Activated naive CD4-positive, alpha-beta T cell treated with anti-CD3 and anti-CD28 coated beads, Interleukin-2, amount 50 U/mL, for 72 hours (primary cell): ENCODE data around the gene NT5C3B. TPM values are rescaled to one million over a fixed set of nuclear protein-coding genes. Genes with fewer than 3 reads are reported as not detected.

Experiments
- ATAC-seq, 2 donors: fragments of 150-1000 bp; cut with Tn5 transposase; 2 replicates each; pipeline ENCODE4 v1.10.0; 2021; ENCODE audit warnings: mild to moderate bottlenecking in 2 of 2, moderate library complexity in 2 of 2
- DNase-seq, 2 donors: peaks; one replicate each; pipeline ENCODE4 v3.0.0; 2021 to 2022; ENCODE audit warnings: low spot score in 2 of 2
- H3K27ac Mint-ChIP-seq, 2 donors: one replicate each; pipeline ENCODE4 v1.8.0; 2022; ENCODE audit warnings: mild to moderate bottlenecking in 2 of 2, mixed read lengths in 2 of 2
- H3K36me3 Mint-ChIP-seq, 2 donors: one replicate each; pipeline ENCODE4 v1.8.0; 2022; ENCODE audit warnings: mixed read lengths in 2 of 2
- H3K9me3 Mint-ChIP-seq, 2 donors: one replicate each; pipeline ENCODE4 v1.8.0; 2022; ENCODE audit warnings: mixed read lengths in 2 of 2
- total RNA-seq, 2 donors: library from RNA; stranded (reverse); gene quantifications; one replicate each; pipeline ENCODE4 v1.2.3, GENCODE V29; 2022

The NT5C3B gene
- total RNA-seq, 2 donors from 2014 or later, result 52.4 to 62.1 TPM

- H3K9me3 Mint-ChIP-seq, result no peaks in the 10 kb centered on the region
- no peak overlapping the region for H3K27ac Mint-ChIP-seq
Observed at GRCh38 chr17:41800601-41801373, 35.2 kb downstream of the NT5C3B start.

GRCh38 chr17:41799366-41799765 lies 36.7 kb downstream of the NT5C3B start:
- no peak for ATAC-seq
- Mint-ChIP-seq H3K9me3 (no peaks in the 10 kb centered on the region), H3K27ac (no peak overlapping the region), H3K36me3 (no peaks in the 10 kb centered on the region)
- no peak for DNase-seq

More at GRCh38 chr17:41800601-41801373, 35.2 kb downstream of the NT5C3B start:
- ATAC-seq (peak in 1 of 2 donors; percentile 31), DNase-seq (no peak)
- no peaks in the 10 kb centered on the region for H3K36me3 Mint-ChIP-seq

GRCh38 chr17:41797377-41797776 lies 38.7 kb downstream of the NT5C3B start:
- H3K9me3 Mint-ChIP-seq, result no peaks in the 10 kb centered on the region
- ATAC-seq (no peak), DNase-seq (no peak)
- H3K36me3 Mint-ChIP-seq, result no peaks in the 10 kb centered on the region
- H3K27ac Mint-ChIP-seq, result no peak overlapping the region

GRCh38 chr17:41796121-41796895 lies 39.7 kb downstream of the NT5C3B start:
- no peak for ATAC-seq
- Mint-ChIP-seq H3K36me3 (no peaks in the 10 kb centered on the region), H3K27ac (no peak overlapping the region), H3K9me3 (no peaks in the 10 kb centered on the region)
- no peak for DNase-seq

- H3K9me3 Mint-ChIP-seq, result no peaks in the 10 kb centered on the region
- H3K27ac Mint-ChIP-seq, result no peak overlapping the region
- no peak for ATAC-seq
- no peak for DNase-seq
- no peaks in the 10 kb centered on the region for H3K36me3 Mint-ChIP-seq
Observed at GRCh38 chr17:41794540-41794975, 41.5 kb downstream of the NT5C3B start.

- Mint-ChIP-seq H3K36me3 (no peaks in the 10 kb centered on the region), H3K9me3 (no peaks in the 10 kb centered on the region), H3K27ac (no peak overlapping the region)
- DNase-seq (no peak), ATAC-seq (no peak)
Observed at GRCh38 chr17:41793784-41794539, 42.1 kb downstream of the NT5C3B start.

GRCh38 chr17:41792845-41793783 lies 42.9 kb downstream of the NT5C3B start:
- DNase-seq (no peak), ATAC-seq (peak in 1 of 2 donors; percentile 47)
- Mint-ChIP-seq H3K27ac (no peak overlapping the region), H3K9me3 (no peaks in the 10 kb centered on the region), H3K36me3 (no peaks in the 10 kb centered on the region)

- Mint-ChIP-seq H3K27ac (no peak overlapping the region), H3K36me3 (no peaks in the 10 kb centered on the region), H3K9me3 (no peaks in the 10 kb centered on the region)
- DNase-seq (no peak), ATAC-seq (no peak)
Observed at GRCh38 chr17:41787021-41787418, 49.0 kb downstream of the NT5C3B start.

- ATAC-seq (peak; percentile 96 to 98), DNase-seq (peak; percentile 85 to 96)
- H3K9me3 Mint-ChIP-seq, result no peaks in the 10 kb centered on the region
- no peak within 1 kb of the TSS for H3K27ac Mint-ChIP-seq
- no peaks in the 10 kb centered on the region for H3K36me3 Mint-ChIP-seq
Observed at GRCh38 chr17:41786227-41787020, 49.6 kb downstream of the NT5C3B start, which contains the start of gene JUP. JUP (minus strand) TSS chr17:41786711; CDS start chr17:41771854, 14,857 bp downstream.

- Mint-ChIP-seq H3K27ac (no peak overlapping the region), H3K36me3 (no peaks in the 10 kb centered on the region), H3K9me3 (no peaks in the 10 kb centered on the region)
- ATAC-seq (no peak), DNase-seq (no peak)
Observed at GRCh38 chr17:41785859-41786226, 50.2 kb downstream of the NT5C3B start.

GRCh38 chr17:41785091-41785858 lies 50.8 kb downstream of the NT5C3B start:
- Mint-ChIP-seq H3K27ac (no peak overlapping the region), H3K9me3 (no peaks in the 10 kb centered on the region), H3K36me3 (no peaks in the 10 kb centered on the region)
- ATAC-seq (no peak), DNase-seq (no peak)

GRCh38 chr17:41784207-41784744 lies 51.8 kb downstream of the NT5C3B start:
- H3K36me3 Mint-ChIP-seq, result no peaks in the 10 kb centered on the region

GRCh38 chr17:41782142-41782541 lies 53.9 kb downstream of the NT5C3B start:
- Mint-ChIP-seq H3K36me3 (no peaks in the 10 kb centered on the region), H3K27ac (peak overlapping the region in 1 of 2 donors; percentile 60), H3K9me3 (no peaks in the 10 kb centered on the region)
- ATAC-seq, result no peak
- no peak for DNase-seq

More at GRCh38 chr17:41784207-41784744, 51.8 kb downstream of the NT5C3B start:
- Mint-ChIP-seq H3K27ac (no peak overlapping the region), H3K9me3 (no peaks in the 10 kb centered on the region)
- no peak for ATAC-seq
- DNase-seq, result no peak

- H3K9me3 Mint-ChIP-seq, result no peaks in the 10 kb centered on the region
- H3K27ac Mint-ChIP-seq, result no peak overlapping the region
- H3K36me3 Mint-ChIP-seq, result no peaks in the 10 kb centered on the region
- no peak for ATAC-seq
- no peak for DNase-seq
Observed at GRCh38 chr17:41781404-41782110, 54.5 kb downstream of the NT5C3B start.
